SJSA1 (cell line): ENCODE measurements around the gene YJEFN3. TPM values are rescaled to one million over a fixed set of nuclear protein-coding genes. Genes with fewer than 3 reads are reported as not detected.

Source experiments
- DNase-seq, 2 experiments: peaks; one replicate each; pipeline ENCODE4 v3.0.0-alpha.2; 2015 to 2020; ENCODE audit warnings: low spot score in 2 of 2, low read depth in 1 of 2
- H3K27ac ChIP-seq: fragments of 250-450 bp; sonication (Bioruptor Pico); 2 replicates; pipeline ENCODE4 v1.5.1; 2020; ENCODE audit warnings: mild to moderate bottlenecking, moderate library complexity
- H3K27me3 ChIP-seq: fragments of 250-450 bp; sonication (Bioruptor Pico); replicated peaks from 2 replicates; pipeline ENCODE4 v1.5.1; 2020; ENCODE audit warnings: mild to moderate bottlenecking, moderate library complexity
- H3K36me3 ChIP-seq: fragments of 250-450 bp; sonication (Bioruptor Pico); 2 replicates; pipeline ENCODE4 v1.5.1; 2020; ENCODE audit warnings: mild to moderate bottlenecking
- H3K4me1 ChIP-seq: fragments of 250-450 bp; sonication (Bioruptor Pico); replicated peaks from 2 replicates; pipeline ENCODE4 v1.6.1; 2021; ENCODE audit warnings: mild to moderate bottlenecking
- H3K4me3 ChIP-seq: fragments of 250-450 bp; sonication (Bioruptor Pico); 2 replicates; pipeline ENCODE4 v1.5.1; 2020; ENCODE audit warnings: mild to moderate bottlenecking
- H3K9me3 ChIP-seq: fragments of 250-450 bp; sonication (Bioruptor Pico); replicated peaks from 2 replicates; pipeline ENCODE4 v1.5.1; 2020; ENCODE audit warnings: mild to moderate bottlenecking
- total RNA-seq: library from RNA; depleted of rRNA; stranded (reverse); fragments of >200 nt; shearing (Covaris generic); gene quantifications from 2 replicates; pipeline ENCODE4 v1.2.3, GENCODE V29; 2014; rRNA removed

YJEFN3 gene
- total RNA-seq, 1 experiment from 2014 or later: 1.8 TPM

DNA sequence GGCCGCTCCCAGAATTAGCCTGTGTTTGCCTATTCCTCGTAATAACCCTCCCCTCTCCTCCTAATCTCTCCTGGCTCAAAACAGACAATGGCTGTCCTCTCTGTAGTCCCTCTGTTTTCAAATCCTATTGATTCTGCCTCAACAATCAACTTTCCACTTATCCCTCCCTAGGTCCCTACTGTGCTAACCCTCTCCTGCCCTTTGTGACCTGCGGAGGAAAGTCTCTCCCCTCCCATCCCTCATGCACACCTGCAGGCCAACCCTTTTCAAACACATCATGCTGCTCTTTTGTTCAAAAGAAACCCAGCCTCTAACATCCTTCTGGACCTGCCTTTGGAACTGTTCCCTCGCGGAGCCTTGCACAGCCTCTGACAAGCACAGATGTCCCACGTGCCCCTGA is 46.7 kb downstream of the YJEFN3 start:
- Histone ChIP-seq H3K36me3 (no peaks in the 10 kb centered on the region), H3K27ac (no peak overlapping the region), H3K27me3 (no peaks in the 10 kb centered on the region), H3K4me1 (no peaks in the 10 kb centered on the region), H3K9me3 (no peaks in the 10 kb centered on the region), H3K4me3 (no peak overlapping the region)
- DNase-seq: no peak

DNA sequence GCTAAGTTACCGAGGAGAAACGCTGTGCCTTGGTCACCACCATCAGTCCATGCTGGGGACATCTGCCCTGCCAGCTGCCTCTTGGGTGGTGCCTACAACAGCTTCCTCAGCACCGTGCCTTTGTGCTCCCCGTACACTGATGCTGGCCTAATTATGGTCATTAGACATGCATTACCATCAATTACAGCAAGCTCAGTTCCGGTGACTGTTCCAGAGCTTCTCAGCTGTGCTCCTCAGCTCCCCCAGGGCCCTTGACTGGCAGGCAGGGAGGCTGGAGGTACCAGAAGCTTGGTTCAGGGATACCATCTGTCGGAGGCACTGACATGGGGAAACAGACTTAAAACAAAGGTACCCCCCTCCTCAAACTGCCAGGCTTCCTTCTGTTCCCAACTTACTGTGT is 49.5 kb downstream of the YJEFN3 start:
- no peaks in the 10 kb centered on the region for H3K27me3 ChIP-seq
- H3K4me3 ChIP-seq: no peak overlapping the region
- no peaks in the 10 kb centered on the region for H3K4me1 ChIP-seq
- H3K36me3 ChIP-seq: no peaks in the 10 kb centered on the region
- H3K9me3 ChIP-seq: no peaks in the 10 kb centered on the region
- no peak overlapping the region for H3K27ac ChIP-seq
- DNase-seq: no peak

GRCh38 chr19:19579533-19580361 is 51.0 kb downstream of the YJEFN3 start:
- Histone ChIP-seq H3K27me3 (no peaks in the 10 kb centered on the region), H3K4me3 (no peak overlapping the region), H3K4me1 (no peaks in the 10 kb centered on the region), H3K27ac (no peak overlapping the region), H3K36me3 (no peaks in the 10 kb centered on the region), H3K9me3 (no peaks in the 10 kb centered on the region)
- DNase-seq: no peak

GRCh38 chr19:19580418-19580817 is 51.7 kb downstream of the YJEFN3 start:
- Histone ChIP-seq H3K36me3 (no peaks in the 10 kb centered on the region), H3K4me3 (no peak overlapping the region), H3K27ac (no peak overlapping the region), H3K4me1 (no peaks in the 10 kb centered on the region), H3K9me3 (no peaks in the 10 kb centered on the region), H3K27me3 (no peaks in the 10 kb centered on the region)
- DNase-seq: no peak

DNA sequence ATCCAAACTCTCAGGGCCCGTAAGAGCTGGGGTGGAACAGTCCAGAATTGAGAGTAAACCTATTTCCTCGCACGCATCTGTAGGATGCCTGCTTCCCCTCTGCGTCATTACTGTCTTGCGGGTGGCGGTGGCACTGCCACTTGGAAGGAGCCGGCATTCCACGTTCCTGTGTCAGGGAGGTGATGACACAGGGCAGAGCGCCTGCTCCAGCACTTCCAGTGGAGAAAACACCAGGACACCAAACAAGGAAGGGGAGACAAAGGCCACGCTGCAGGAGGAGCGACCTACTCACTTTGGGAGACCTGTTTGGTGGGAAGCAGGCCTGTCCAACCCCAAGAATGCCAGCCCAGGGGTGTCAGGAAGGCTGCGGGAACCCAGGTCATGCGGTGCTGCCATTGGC is 52.7 kb downstream of the YJEFN3 start:
- H3K4me1 ChIP-seq: no peaks in the 10 kb centered on the region
- no peaks in the 10 kb centered on the region for H3K9me3 ChIP-seq
- no peaks in the 10 kb centered on the region for H3K27me3 ChIP-seq
- H3K27ac ChIP-seq: no peak overlapping the region
- no peak for DNase-seq
- no peak overlapping the region for H3K4me3 ChIP-seq
- no peaks in the 10 kb centered on the region for H3K36me3 ChIP-seq

DNA sequence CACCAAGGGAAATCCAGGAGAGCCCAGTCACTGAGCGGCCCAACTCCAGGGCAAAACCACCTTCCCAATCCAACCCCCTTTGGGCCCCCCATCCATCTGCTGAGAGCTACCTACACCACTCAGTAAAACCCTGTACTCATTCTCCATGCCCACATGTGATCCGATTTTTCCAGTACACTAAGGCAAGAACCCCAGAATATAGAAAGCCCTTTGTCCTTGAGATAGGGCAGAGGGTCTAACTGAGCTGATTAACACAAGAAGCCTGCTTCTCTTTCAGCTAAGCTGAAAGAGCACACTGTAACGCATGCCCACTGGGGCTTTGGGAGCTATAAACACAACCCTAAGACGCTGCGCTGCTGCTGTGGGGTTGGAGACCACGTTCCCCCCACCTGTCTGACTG is 53.8 kb downstream of the YJEFN3 start:
- Histone ChIP-seq H3K27ac (no peak overlapping the region), H3K9me3 (no peaks in the 10 kb centered on the region), H3K36me3 (no peaks in the 10 kb centered on the region), H3K4me3 (no peak overlapping the region), H3K4me1 (no peaks in the 10 kb centered on the region), H3K27me3 (no peaks in the 10 kb centered on the region)
- no peak for DNase-seq

DNA sequence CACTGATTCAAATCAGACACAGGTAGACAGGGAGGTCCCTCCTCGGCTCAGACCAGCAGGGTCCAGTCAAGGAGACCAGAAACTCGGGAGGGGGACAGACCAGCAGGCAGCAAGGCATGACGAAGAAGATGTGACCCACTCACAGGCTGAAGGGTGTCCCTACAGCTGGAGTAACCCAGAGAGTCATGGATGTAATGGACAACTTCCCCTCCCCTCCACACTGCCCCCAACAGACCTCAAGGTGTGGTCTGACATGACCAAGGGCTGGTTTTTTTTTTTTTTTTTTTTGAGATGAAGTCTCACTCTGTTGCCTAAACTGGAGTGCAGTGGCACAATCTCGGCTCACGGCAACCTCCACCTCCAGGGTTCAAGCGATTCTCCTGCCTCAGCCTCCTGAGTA is 55.6 kb downstream of the YJEFN3 start:
- Histone ChIP-seq H3K4me3 (no peak overlapping the region), H3K27ac (no peak overlapping the region), H3K27me3 (no peaks in the 10 kb centered on the region), H3K4me1 (no peaks in the 10 kb centered on the region), H3K9me3 (no peaks in the 10 kb centered on the region), H3K36me3 (no peaks in the 10 kb centered on the region)
- no peak for DNase-seq

Other genes with a start within 250 kb of the YJEFN3 start
- 22.2 and 27.1 TPM in 2 replicates for gene SUGP1, start 208.4 kb upstream of the YJEFN3 start, total RNA-seq
- 19.7 and 30.1 TPM in 2 replicates for gene MAU2, start 208.1 kb upstream of the YJEFN3 start, total RNA-seq
- 41.5 and 45.9 TPM in 2 replicates for gene GATAD2A, start 123.2 kb upstream of the YJEFN3 start, total RNA-seq
- 0.69 and 0.74 TPM in 2 replicates for gene TSSK6, start 13.4 kb upstream of the YJEFN3 start, total RNA-seq
- gene NDUFA13, start 12.7 kb upstream of the YJEFN3 start, total RNA-seq: 118 and 130 TPM in 2 replicates
- gene CILP2, start 9.4 kb downstream of the YJEFN3 start, total RNA-seq: 0.03 TPM in 1 of 2 replicates, not detected in the other
- 0.09 and 2.0 TPM in 2 replicates for gene PBX4, start 89.8 kb downstream of the YJEFN3 start, total RNA-seq
- 0.24 TPM in 1 of 2 replicates, not detected in the other for gene LPAR2, start 99.3 kb downstream of the YJEFN3 start, total RNA-seq
- gene GMIP, start 114.7 kb downstream of the YJEFN3 start, total RNA-seq: 2.9 and 4.3 TPM in 2 replicates
- gene ATP13A1, start 134.8 kb downstream of the YJEFN3 start, total RNA-seq: 138 and 147 TPM in 2 replicates
- gene ZNF101, start 139.9 kb downstream of the YJEFN3 start, total RNA-seq: 4.2 and 11.2 TPM in 2 replicates
- 1.2 and 2.6 TPM in 2 replicates for gene ZNF14, start 204.2 kb downstream of the YJEFN3 start, total RNA-seq